ENCODE data around the gene RANGAP1. TPM values are rescaled to one million over a fixed set of nuclear protein-coding genes. Genes with fewer than 3 reads are reported as not detected.

Gene RANGAP1
- total RNA-seq, 1 donor from 2014 or later = 56.4 TPM

DNA sequence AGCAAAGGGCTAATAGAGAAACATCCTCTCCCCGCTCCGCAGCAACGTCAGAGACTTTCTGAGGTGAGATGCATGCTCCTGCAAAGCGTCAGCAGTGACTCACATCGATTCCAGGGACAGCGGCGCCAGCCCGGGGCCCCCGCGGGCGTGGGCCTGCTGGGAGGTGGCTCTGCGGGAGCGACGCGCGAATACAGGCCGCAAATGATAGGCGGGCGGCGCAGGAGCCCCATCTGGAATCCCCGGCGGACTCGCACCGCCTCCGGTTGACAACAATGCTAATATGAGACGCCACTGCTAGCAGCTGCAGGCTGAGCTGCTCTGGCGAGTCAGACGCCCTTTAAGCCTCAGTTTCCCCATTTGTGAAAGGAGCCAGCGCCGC, 557 bp downstream of the RANGAP1 start:
- H3K36me3 Mint-ChIP-seq (ENCODE audit: low read depth) = peaks cover 31% of the 10 kb centered on the region
- no peaks in the 10 kb centered on the region for H3K9me3 Mint-ChIP-seq
- CTCF ChIA-PET = interaction anchor here (1.0 to 1.8 kb wide), 2 partner anchors 16 to 96 kb away, joined by 3 to 14 read pairs; partner anchors contain the start of genes TEF and ZC3H7B
- no peaks in the 10 kb centered on the region for H3K27me3 Mint-ChIP-seq
- H3K27ac Mint-ChIP-seq = peak overlapping the region; percentile 98
- intact Hi-C loops (cut with micrococcal nuclease) = no loop called here
- peaks cover 28% of the 10 kb centered on the region for H3K4me1 Mint-ChIP-seq
- TF ChIP-seq, protein P1, sequence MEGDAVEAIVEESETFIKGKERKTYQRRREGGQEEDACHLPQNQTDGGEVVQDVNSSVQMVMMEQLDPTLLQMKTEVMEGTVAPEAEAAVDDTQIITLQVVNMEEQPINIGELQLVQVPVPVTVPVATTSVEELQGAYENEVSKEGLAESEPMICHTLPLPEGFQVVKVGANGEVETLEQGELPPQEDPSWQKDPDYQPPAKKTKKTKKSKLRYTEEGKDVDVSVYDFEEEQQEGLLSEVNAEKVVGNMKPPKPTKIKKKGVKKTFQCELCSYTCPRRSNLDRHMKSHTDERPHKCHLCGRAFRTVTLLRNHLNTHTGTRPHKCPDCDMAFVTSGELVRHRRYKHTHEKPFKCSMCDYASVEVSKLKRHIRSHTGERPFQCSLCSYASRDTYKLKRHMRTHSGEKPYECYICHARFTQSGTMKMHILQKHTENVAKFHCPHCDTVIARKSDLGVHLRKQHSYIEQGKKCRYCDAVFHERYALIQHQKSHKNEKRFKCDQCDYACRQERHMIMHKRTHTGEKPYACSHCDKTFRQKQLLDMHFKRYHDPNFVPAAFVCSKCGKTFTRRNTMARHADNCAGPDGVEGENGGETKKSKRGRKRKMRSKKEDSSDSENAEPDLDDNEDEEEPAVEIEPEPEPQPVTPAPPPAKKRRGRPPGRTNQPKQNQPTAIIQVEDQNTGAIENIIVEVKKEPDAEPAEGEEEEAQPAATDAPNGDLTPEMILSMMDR (IDR thresholded peaks at IDR 0.05) = no peak
- peak overlapping the region; percentile 94 for H3K4me3 Mint-ChIP-seq
- DNase-seq = peak; percentile 45
- POLR2A ChIA-PET = interaction anchor here (0.6 to 4.6 kb wide), 9 partner anchors 12 to 334 kb away, joined by 3 to 101 read pairs (median 10); partner anchors contain the start of genes RBX1, TEF, TOB2 and ZC3H7B
- no peak for ATAC-seq (ENCODE audit: low read depth)

DNA sequence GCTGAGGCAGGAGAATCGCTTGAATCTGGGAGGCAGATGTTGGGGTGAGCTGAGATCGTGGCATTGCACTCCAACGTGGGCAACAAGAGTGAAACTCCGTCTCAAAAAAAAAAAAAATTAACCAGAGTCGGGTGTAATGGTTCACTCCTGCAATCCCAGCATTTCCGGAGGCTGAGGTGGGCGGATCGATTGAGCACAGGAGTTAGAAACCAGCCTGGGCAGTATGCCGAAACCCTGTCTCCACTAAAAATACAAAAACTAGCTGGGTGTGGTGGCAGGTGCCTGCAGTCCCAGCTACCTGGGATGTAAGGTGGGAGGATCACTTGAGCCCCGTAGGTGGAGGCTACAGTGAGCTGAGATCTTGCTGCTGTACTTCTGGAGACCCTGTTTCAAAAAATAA, 1.5 kb downstream of the RANGAP1 start:
- Mint-ChIP-seq H3K9me3 (no peaks in the 10 kb centered on the region), H3K4me1 (peaks cover 28% of the 10 kb centered on the region), H3K27ac (no peak overlapping the region), H3K36me3 (ENCODE audit: low read depth) (peaks cover 38% of the 10 kb centered on the region), H3K4me3 (peak overlapping the region; percentile 94), H3K27me3 (no peaks in the 10 kb centered on the region)
- intact Hi-C loops (cut with micrococcal nuclease) = no loop called here
- POLR2A ChIA-PET = interaction anchor here (0.6 to 1.4 kb wide), 3 partner anchors 17 to 89 kb away, joined by 3 to 11 read pairs (median 4); partner anchors contain the start of gene ZC3H7B
- TF ChIP-seq, protein P1 (IDR thresholded peaks at IDR 0.05) = no peak
- DNase-seq (no peak), ATAC-seq (ENCODE audit: low read depth) (no peak)
- CTCF ChIA-PET = interaction anchor here (0.8 kb wide), 1 partner anchor 17 kb away, joined by 3 read pairs; the partner anchor contains the start of gene ZC3H7B

DNA sequence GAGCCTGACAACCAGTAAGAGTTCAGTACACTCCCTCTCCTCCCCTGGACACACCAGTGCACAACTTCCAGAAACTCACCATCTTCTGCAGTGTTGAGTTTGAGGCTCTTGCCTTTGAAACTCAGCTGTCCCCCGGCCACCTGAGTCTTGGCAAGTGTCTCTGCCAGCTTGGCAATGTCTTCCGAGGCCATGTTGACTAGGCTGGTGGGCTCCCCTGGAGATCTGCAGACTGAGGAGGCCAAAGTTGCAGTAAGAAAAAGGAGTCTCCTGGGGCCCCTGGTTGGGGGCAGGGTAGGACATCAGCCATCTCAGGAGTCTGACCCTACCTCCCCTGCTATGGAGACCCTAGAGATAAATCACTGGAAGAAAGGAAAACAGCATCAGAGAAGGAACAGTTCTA, 5.1 kb downstream of the RANGAP1 start:
- CTCF ChIA-PET = interaction anchor here (1.6 kb wide), 1 partner anchor 43 kb away, joined by 3 read pairs; no protein-coding TSS in a partner anchor
- intact Hi-C loops (cut with micrococcal nuclease) = no loop called here
- H3K27me3 Mint-ChIP-seq = no peaks in the 10 kb centered on the region
- H3K9me3 Mint-ChIP-seq = no peaks in the 10 kb centered on the region
- POLR2A ChIA-PET = interaction anchor here (0.8 kb wide), 1 partner anchor 21 kb away, joined by 3 read pairs; the partner anchor contains the start of gene ZC3H7B
- TF ChIP-seq, protein P1 (IDR thresholded peaks at IDR 0.05) = no peak
- H3K27ac Mint-ChIP-seq = no peak overlapping the region
- H3K4me1 Mint-ChIP-seq = peaks cover 17% of the 10 kb centered on the region
- DNase-seq (no peak), ATAC-seq (ENCODE audit: low read depth) (no peak)
- H3K36me3 Mint-ChIP-seq (ENCODE audit: low read depth) = peaks cover 60% of the 10 kb centered on the region
- H3K4me3 Mint-ChIP-seq = no peak overlapping the region

DNA sequence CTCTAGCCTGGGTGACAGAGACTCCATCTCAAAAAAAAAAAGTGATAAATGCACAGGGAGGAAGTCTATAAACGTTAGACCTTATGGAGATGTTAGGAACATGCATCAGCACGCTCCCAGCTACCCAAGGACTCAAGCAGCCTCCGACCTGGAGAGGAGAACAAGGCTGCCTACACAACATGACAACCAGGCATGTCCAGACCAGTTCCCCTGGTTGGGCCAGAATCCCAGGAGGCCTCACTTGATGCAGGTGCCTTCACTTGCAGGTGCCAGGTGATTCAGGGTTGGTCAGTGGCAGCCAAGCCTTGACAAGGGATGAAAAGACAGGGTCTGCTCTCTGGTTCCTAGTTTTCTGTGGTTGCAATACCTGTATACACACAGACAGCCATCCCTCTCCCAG, 5.9 kb downstream of the RANGAP1 start:
- no peaks in the 10 kb centered on the region for H3K9me3 Mint-ChIP-seq
- H3K4me1 Mint-ChIP-seq = peaks cover 13% of the 10 kb centered on the region
- H3K4me3 Mint-ChIP-seq = no peak overlapping the region
- TF ChIP-seq, protein P1 (IDR thresholded peaks at IDR 0.05) = no peak
- no peak overlapping the region for H3K27ac Mint-ChIP-seq
- ChIA-PET CTCF (interaction anchor here (1.6 kb wide), 1 partner anchor 43 kb away, joined by 3 read pairs; no protein-coding TSS in a partner anchor), POLR2A (no interaction called here)
- ATAC-seq (ENCODE audit: low read depth) (no peak), DNase-seq (no peak)
- H3K27me3 Mint-ChIP-seq = no peaks in the 10 kb centered on the region
- intact Hi-C loops (cut with micrococcal nuclease) = no loop called here
- peaks cover 60% of the 10 kb centered on the region for H3K36me3 Mint-ChIP-seq (ENCODE audit: low read depth)

DNA sequence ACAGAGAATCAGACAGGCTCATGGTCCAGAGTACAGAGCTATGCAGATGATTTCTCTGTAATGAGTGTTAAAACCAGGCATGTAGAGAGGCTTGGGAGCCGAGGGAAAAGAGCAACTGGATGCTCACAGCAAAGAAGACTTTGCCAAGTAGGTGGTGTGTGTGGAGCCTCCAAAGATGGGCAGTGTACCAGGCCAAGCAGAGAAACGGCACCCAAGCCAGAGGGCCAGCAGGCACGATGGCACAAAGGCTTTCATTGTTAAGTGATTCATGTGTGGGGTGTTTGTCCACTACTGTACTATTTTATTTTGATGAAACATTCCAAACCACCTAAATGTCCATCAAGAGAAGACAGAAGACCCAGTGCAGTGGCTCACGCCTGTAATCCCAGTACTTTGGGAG, 11.1 kb downstream of the RANGAP1 start:
- H3K27me3 Mint-ChIP-seq = no peaks in the 10 kb centered on the region
- no peaks in the 10 kb centered on the region for H3K4me1 Mint-ChIP-seq
- H3K36me3 Mint-ChIP-seq (ENCODE audit: low read depth) = peaks cover 69% of the 10 kb centered on the region
- TF ChIP-seq, protein P1 (IDR thresholded peaks at IDR 0.05) = no peak
- no peak overlapping the region for H3K4me3 Mint-ChIP-seq
- H3K27ac Mint-ChIP-seq = no peak overlapping the region
- intact Hi-C loops (cut with micrococcal nuclease) = no loop called here
- DNase-seq = no peak
- H3K9me3 Mint-ChIP-seq = no peaks in the 10 kb centered on the region
- ChIA-PET POLR2A (no interaction called here), CTCF (interaction anchor here (1.5 kb wide), 1 partner anchor 26 kb away, joined by 4 read pairs; the partner anchor contains the start of gene ZC3H7B)
- ATAC-seq (ENCODE audit: low read depth) = no peak

All from activated B cell treated with CpG ODN at 0.5 μM for 24 hours (primary cell).